IPS-20b (cell line): Measurements from ENCODE around the gene YARS1.
A peak's percentile ranks its signal among the peaks of the same experiment; 100 is the strongest.

Experiments
- H3K27ac ChIP-seq: one replicate; pipeline ENCODE4 v1.5.1; 2013; ENCODE audit warnings: low read length
- H3K27me3 ChIP-seq: 2 replicates; pipeline ENCODE4 v1.6.1; 2013; ENCODE audit warnings: mild to moderate bottlenecking, low read length, inconsistent platforms; ENCODE audit not compliant: insufficient read depth
- H3K36me3 ChIP-seq: 2 replicates; pipeline ENCODE4 v1.6.1; 2013; ENCODE audit warnings: low read depth, mild to moderate bottlenecking, inconsistent platforms, low read length, moderate library complexity; ENCODE audit not compliant: insufficient read depth
- H3K4me1 ChIP-seq: 2 replicates; pipeline ENCODE4 v1.6.1; 2013; ENCODE audit warnings: mild to moderate bottlenecking, control low read depth, inconsistent platforms, low read length, moderate library complexity; ENCODE audit not compliant: insufficient read depth
- H3K4me3 ChIP-seq: 2 replicates; pipeline ENCODE4 v1.5.1; 2013; ENCODE audit warnings: mild to moderate bottlenecking, low read length, inconsistent platforms
- H3K9ac ChIP-seq: 2 replicates; pipeline ENCODE4 v1.6.1; 2013; ENCODE audit warnings: low read depth, mild to moderate bottlenecking, inconsistent platforms, low read length, moderate library complexity
- H3K9me3 ChIP-seq: 2 replicates; pipeline ENCODE4 v1.6.1; 2013; ENCODE audit warnings: mild to moderate bottlenecking, low read depth, low read length, inconsistent platforms; ENCODE audit not compliant: insufficient read depth

YARS1 gene

DNA sequence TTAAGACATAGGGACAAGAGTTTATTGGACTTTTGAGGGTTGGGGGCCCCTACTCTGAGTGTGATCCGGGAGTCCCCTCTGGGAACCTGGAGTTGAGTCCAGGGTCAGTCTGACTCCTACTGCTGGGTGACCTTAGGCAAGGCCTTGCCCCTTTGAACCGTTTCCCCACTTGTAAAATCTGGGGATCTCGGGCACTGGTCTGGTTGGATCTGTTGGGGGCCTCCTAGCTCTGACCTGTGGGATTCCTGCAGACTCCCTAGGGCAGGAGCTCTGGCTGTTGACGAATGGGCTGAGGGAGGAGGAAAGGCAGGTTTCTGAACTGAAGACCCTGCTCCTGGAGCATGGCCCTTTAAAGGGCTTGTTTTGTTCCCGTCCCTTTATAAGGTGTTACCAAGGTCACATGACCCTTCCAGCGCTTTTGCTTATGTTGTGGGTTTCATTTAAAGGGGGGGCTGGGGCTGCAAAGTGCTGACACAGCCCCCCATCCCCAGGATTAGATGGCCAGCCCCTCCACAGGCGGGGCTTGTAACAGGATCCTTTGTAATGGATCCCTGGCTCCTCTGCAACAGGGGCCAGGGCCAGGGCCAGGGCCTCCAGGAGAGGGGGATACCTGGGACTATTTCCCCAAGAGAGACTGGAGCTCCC, 50.7 kb downstream of the YARS1 start:
- no peaks in the 10 kb centered on the region for H3K27me3 ChIP-seq
- H3K27ac ChIP-seq: peak overlapping the region; percentile 96
- peak overlapping the region; percentile 67 for H3K4me3 ChIP-seq
- H3K36me3 ChIP-seq: peaks cover 37% of the 10 kb centered on the region
- peaks cover 32% of the 10 kb centered on the region for H3K4me1 ChIP-seq
- H3K9ac ChIP-seq: peak overlapping the region; percentile 88
- H3K9me3 ChIP-seq: no peaks in the 10 kb centered on the region

DNA sequence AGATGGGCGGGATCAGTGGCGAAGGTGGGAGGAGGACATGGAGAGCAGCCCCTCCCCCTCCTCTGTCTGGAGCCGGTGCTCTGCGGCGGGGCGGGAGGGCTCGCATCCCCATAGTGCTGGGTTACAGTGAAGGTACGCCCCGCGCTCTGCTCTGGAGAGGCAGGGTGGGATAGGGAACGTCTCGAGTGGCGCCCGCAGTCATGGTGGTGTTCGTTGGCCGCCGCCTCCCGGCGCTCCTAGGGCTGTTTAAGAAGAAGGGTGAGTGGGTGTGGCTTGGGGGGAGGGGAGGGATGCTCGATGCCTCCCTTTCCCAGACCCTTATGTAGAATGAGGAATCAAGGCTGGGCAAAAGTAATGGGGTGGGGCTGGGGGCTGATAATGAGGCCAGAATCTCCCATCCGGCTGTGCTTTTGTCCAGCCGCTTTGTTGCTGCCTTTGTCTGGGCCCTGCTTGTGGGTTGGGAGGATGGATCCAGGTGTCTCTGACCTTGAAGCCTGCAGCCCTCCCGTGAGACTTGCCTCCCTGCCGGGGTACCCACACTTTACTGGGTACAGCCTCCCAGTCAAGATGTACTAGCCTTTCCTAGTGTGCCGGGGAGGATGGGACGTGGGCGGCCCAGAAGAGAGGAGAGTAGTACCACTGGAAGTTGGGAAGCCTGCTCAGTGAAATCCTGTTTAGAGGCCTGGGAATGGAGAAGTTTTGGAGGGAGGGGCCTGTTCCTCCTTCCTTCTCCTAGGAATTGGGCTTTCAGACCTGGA, 51.4 kb downstream of the YARS1 start:
- Histone ChIP-seq H3K36me3 (peaks cover 37% of the 10 kb centered on the region), H3K9ac (peak overlapping the region; percentile 88), H3K9me3 (no peaks in the 10 kb centered on the region), H3K4me3 (peak overlapping the region; percentile 67), H3K4me1 (peaks cover 33% of the 10 kb centered on the region), H3K27me3 (no peaks in the 10 kb centered on the region), H3K27ac (peak overlapping the region; percentile 96)

GRCh38 chr1:32764826-32765569, 52.2 kb downstream of the YARS1 start:
- Histone ChIP-seq H3K4me3 (peak overlapping the region; percentile 67; the same call in 1 of the 2 replicates), H3K27ac (peak overlapping the region; percentile 10), H3K4me1 (peaks cover 38% of the 10 kb centered on the region), H3K27me3 (no peaks in the 10 kb centered on the region), H3K36me3 (peaks cover 32% of the 10 kb centered on the region), H3K9ac (peak overlapping the region; percentile 88; the same call in 1 of the 2 replicates), H3K9me3 (no peaks in the 10 kb centered on the region)

GRCh38 chr1:32763221-32763620, 53.9 kb downstream of the YARS1 start:
- H3K9ac ChIP-seq: no peak overlapping the region
- no peak overlapping the region for H3K4me3 ChIP-seq
- H3K27ac ChIP-seq: no peak overlapping the region
- no peaks in the 10 kb centered on the region for H3K9me3 ChIP-seq
- peaks cover 17% of the 10 kb centered on the region for H3K36me3 ChIP-seq
- peaks cover 56% of the 10 kb centered on the region for H3K4me1 ChIP-seq
- no peaks in the 10 kb centered on the region for H3K27me3 ChIP-seq

GRCh38 chr1:32761936-32762335, 55.2 kb downstream of the YARS1 start:
- Histone ChIP-seq H3K36me3 (peaks cover 11% of the 10 kb centered on the region; the same call in 1 of the 2 replicates), H3K4me1 (peaks cover 55% of the 10 kb centered on the region), H3K27ac (peak overlapping the region; percentile 20), H3K4me3 (no peak overlapping the region), H3K9ac (peak overlapping the region; percentile 42; the same call in 1 of the 2 replicates), H3K9me3 (no peaks in the 10 kb centered on the region), H3K27me3 (no peaks in the 10 kb centered on the region)

- Histone ChIP-seq H3K4me3 (no peak overlapping the region; the same call in 1 of the 2 replicates), H3K4me1 (peaks cover 54% of the 10 kb centered on the region)
Observed at GRCh38 chr1:32761253-32761877, 55.8 kb downstream of the YARS1 start.

DNA sequence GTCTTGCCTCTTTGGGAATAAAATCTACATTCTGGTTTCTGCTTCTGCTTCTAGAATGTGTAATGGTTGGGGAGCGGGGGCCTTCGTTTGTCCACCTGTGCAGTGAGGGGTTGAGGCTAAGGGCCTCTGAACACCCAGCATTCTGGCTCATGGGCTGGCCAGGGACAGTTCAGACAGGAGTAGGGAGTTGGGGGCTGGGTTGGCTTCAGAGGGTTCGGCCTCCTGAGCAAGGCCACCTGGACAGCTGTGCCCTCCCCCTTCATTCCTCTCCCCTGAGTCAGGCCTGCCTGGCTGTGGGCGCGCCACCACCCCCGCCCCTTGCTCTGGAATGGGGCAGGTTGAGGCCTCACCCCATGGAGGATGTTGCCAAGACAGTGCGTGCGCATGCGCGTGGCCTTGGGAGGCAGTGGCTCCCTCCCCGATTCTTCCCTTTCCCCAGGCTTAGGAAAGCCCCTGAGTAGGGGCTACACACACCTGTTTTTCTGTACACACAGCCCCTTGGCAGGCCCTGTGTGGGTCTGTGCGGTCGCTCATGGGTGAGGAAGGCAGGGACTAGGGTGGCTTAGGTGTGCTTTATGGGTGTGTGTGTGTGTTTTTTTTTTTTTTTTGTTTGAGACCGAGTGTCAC, 57.0 kb downstream of the YARS1 start:
- H3K36me3 ChIP-seq: peaks cover 11% of the 10 kb centered on the region; the same call in 1 of the 2 replicates

More at GRCh38 chr1:32761253-32761877, 55.8 kb downstream of the YARS1 start:
- Histone ChIP-seq H3K27me3 (no peaks in the 10 kb centered on the region), H3K9me3 (no peaks in the 10 kb centered on the region), H3K9ac (peak overlapping the region; percentile 60; the same call in 1 of the 2 replicates), H3K27ac (peak overlapping the region; percentile 20), H3K36me3 (peaks cover 11% of the 10 kb centered on the region; the same call in 1 of the 2 replicates)

GRCh38 chr1:32759521-32759981, 57.6 kb downstream of the YARS1 start:
- H3K36me3 ChIP-seq: peaks cover 11% of the 10 kb centered on the region; the same call in 1 of the 2 replicates
- no peaks in the 10 kb centered on the region for H3K9me3 ChIP-seq
- peaks cover 46% of the 10 kb centered on the region for H3K4me1 ChIP-seq
- peak overlapping the region; percentile 64 for H3K4me3 ChIP-seq
- H3K9ac ChIP-seq: peak overlapping the region; percentile 88
- H3K27ac ChIP-seq: peak overlapping the region; percentile 98
- H3K27me3 ChIP-seq: no peaks in the 10 kb centered on the region

More for the DNA sequence above, 57.0 kb downstream of the YARS1 start:
- H3K4me3 ChIP-seq: peak overlapping the region; percentile 64
- peaks cover 52% of the 10 kb centered on the region for H3K4me1 ChIP-seq
- no peaks in the 10 kb centered on the region for H3K27me3 ChIP-seq
- H3K27ac ChIP-seq: peak overlapping the region; percentile 98
- no peaks in the 10 kb centered on the region for H3K9me3 ChIP-seq
- H3K9ac ChIP-seq: peak overlapping the region; percentile 88

DNA sequence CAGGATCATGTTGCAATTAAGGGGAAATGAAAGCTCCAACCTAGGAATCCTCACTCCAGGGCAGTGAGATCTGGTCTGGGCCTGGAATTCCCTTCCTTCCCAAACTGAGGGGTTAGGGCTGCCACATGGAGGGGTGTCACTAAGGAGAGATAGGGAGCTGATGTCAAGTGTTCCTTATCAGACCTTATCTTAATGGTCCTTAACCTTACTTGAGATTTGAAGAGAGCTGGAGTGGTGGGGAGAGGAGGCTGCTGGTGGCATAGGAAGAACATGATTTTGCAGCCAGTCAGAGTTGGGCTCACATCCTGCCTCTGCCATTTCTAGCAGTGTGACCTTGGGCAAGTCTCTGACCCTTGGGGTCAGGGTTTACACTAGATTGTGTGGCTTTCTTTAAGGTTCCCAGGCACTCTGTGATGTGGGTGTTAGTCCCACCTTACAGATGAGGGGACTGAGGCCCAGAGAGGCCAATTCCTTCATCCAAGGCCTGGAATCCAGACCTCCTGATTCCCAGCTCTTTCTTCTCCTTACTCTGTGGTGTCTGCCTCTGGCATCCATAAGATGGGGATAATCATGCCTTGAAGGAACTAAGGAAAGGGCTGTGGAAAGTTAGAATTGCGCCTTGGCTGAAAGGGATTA, 58.2 kb downstream of the YARS1 start:
- Histone ChIP-seq H3K4me3 (peak overlapping the region; percentile 64; the same call in 1 of the 2 replicates), H3K36me3 (peaks cover 8% of the 10 kb centered on the region; the same call in 1 of the 2 replicates), H3K27me3 (no peaks in the 10 kb centered on the region), H3K27ac (peak overlapping the region; percentile 98), H3K9ac (peak overlapping the region; percentile 88; the same call in 1 of the 2 replicates), H3K4me1 (peaks cover 46% of the 10 kb centered on the region), H3K9me3 (no peaks in the 10 kb centered on the region)

DNA sequence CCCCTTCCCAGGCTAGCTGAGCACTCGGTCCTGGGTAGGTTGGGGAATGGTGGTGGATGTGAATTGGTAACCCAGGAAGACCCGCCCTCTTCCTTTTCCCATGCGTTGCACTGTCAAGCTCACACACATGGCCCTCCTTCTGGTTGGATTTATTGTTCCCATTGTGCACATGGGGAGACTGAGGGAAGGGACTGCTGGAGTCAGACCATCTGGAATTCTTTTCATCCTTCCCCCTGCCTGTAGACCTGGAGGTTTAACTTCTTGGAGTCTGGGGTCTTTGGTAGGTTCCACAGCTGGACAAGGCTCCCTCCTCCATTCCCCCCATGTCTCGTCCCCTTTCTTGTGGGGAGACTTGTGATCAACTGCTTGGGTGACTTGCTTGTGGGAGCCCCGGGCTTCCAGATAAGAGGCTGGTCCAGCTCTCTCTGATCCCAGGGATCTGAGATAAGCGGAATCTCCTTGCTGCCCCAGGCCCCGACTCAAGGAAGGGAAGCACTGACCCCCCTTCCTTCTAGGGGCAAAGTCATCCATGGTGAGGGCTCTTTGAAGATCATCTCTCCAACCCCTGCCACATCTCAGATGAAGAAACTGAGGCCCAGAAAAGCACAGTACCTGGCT, 58.9 kb downstream of the YARS1 start:
- H3K4me1 ChIP-seq: peaks cover 48% of the 10 kb centered on the region
- H3K9me3 ChIP-seq: no peaks in the 10 kb centered on the region
- H3K36me3 ChIP-seq: peaks cover 6% of the 10 kb centered on the region; the same call in 1 of the 2 replicates
- no peak overlapping the region for H3K4me3 ChIP-seq
- peak overlapping the region; percentile 88; the same call in 1 of the 2 replicates for H3K9ac ChIP-seq
- H3K27me3 ChIP-seq: no peaks in the 10 kb centered on the region
- H3K27ac ChIP-seq: no peak overlapping the region
